Measurements from ENCODE around the gene TEX53.

GRCh38 chr9:114621561-114621960 is 36.0 kb downstream of the TEX53 start:
- TF ChIP-seq, protein P1, sequence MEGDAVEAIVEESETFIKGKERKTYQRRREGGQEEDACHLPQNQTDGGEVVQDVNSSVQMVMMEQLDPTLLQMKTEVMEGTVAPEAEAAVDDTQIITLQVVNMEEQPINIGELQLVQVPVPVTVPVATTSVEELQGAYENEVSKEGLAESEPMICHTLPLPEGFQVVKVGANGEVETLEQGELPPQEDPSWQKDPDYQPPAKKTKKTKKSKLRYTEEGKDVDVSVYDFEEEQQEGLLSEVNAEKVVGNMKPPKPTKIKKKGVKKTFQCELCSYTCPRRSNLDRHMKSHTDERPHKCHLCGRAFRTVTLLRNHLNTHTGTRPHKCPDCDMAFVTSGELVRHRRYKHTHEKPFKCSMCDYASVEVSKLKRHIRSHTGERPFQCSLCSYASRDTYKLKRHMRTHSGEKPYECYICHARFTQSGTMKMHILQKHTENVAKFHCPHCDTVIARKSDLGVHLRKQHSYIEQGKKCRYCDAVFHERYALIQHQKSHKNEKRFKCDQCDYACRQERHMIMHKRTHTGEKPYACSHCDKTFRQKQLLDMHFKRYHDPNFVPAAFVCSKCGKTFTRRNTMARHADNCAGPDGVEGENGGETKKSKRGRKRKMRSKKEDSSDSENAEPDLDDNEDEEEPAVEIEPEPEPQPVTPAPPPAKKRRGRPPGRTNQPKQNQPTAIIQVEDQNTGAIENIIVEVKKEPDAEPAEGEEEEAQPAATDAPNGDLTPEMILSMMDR (IDR thresholded peaks at IDR 0.05; ENCODE audit: borderline replicate concordance, extremely low read depth, low read length, poor library complexity, severe bottlenecking): no peak
- TF ChIP-seq EZH2 (IDR thresholded peaks at IDR 0.05; ENCODE audit: borderline replicate concordance, low read depth, low read length, severe bottlenecking): no peak
